Stimulated activated CD4-positive, alpha-beta T cell treated with anti-CD3 and anti-CD28 coated beads, Interleukin-2, amount 100 ng/mL, for 24 hours (primary cell): ENCODE measurements around the gene SYNDIG1L.

Experiments used
- DNase-seq, 2 donors: peaks; one replicate each; pipeline ENCODE4 v3.0.0-alpha.2; 2020

Gene SYNDIG1L

DNA sequence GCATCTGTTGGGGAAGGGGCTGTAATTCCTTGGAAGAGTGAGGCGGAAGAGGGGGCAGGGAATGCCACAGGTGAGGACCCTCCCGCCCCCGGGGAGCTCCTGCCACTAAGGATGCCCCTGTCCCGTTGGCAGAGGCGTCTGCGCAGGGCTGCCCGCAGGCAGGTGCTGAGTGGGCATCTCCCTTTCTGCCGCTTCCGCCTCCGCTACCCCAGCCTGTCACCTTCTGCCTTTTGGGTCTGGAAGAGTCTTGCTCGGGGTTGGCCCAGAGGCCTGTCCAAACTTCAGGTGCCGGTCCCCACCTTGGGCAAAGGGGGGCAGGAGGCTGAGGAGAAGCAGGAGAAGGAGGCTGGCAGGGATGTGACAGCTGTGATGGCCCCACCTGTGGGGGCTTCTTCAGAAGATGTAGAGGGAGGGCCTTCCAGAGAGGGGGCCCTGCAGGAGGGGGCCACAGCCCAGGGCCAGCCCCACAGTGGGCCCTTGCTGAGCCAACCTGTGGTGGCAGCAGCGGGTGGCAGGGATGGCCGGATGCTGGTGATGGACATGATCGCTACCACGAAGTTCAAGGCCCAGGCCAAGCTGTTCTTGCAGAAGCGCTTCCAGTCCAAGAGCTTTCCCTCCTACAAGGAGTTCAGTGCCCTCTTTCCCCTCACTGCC is 67.7 kb downstream of the SYNDIG1L start:
- no peak for DNase-seq

DNA sequence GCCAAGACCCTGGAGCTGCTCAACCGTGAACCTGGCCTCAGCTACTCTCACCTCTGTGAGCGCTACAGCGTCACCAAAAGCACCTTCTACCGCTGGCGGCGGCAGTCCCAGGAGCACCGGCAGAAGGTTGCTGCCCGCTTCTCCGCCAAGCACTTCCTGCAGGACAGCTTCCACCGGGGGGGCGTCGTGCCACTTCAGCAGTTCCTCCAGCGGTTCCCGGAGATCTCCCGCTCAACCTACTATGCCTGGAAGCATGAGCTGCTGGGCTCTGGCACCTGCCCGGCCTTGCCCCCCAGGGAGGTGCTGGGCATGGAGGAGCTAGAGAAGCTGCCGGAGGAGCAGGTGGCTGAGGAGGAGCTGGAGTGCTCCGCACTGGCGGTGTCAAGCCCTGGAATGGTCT is 68.4 kb downstream of the SYNDIG1L start:
- DNase-seq = no peak

DNA sequence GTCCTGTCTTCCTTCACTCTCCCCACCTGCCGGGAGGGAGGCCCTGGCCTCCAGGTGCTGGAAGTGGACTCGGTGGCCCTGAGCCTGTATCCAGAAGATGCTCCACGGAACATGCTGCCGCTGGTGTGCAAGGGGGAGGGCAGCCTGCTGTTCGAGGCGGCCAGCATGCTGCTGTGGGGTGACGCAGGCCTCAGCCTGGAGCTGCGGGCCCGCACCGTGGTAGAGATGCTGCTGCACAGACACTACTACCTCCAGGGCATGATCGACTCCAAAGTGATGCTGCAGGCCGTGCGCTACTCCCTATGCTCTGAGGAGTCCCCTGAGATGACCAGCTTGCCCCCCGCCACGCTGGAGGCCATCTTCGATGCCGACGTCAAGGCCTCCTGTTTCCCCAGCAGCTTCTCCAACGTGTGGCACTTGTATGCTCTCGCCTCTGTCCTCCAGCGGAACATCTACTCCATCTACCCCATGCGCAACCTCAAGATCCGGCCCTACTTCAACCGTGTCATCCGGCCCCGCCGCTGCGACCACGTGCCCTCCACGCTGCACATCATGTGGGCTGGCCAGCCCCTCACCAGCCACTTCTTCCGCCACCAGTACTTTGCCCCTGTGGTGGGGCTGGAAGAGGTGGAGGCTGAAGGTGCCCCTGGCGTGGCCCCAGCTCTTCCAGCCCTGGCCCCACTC is 69.0 kb downstream of the SYNDIG1L start:
- DNase-seq = no peak
